Activated naive CD4-positive, alpha-beta T cell (primary cell): ENCODE data around the gene SGO2.
"Not testable (repeated sequence)": the region's sequence is repeated elsewhere in the genome, so short reads cannot be mapped to it uniquely, and the experiment has no call there.

Experiments used
- DNase-seq, 4 experiments: peaks; one replicate each; lab custom pipeline; 2025; lab: John Stamatoyannopoulos, UW

Gene SGO2

GRCh38 chr2:200515155-200515554, 10.9 kb upstream of the SGO2 start:
- no peak for DNase-seq

- DNase-seq = no peak
These were observed 2.8 kb upstream of the SGO2 start for GRCh38 chr2:200523158-200523557.

- DNase-seq = no peak
These were observed 2.4 kb upstream of the SGO2 start for GRCh38 chr2:200523604-200524003.

- no peak for DNase-seq
These were observed 941 bp upstream of the SGO2 start for GRCh38 chr2:200525066-200525465.

GRCh38 chr2:200525551-200525881, 491 bp upstream of the SGO2 start:
- DNase-seq = no peak

- no peak for DNase-seq
These were observed 2.2 kb downstream of the SGO2 start for GRCh38 chr2:200528228-200528627.

- DNase-seq = no peak
These were observed 7.7 kb downstream of the SGO2 start for GRCh38 chr2:200533754-200534153.

GRCh38 chr2:200534572-200534971, 8.6 kb downstream of the SGO2 start:
- no peak for DNase-seq

GRCh38 chr2:200538139-200538538, 12.1 kb downstream of the SGO2 start:
- DNase-seq = no peak

GRCh38 chr2:200540793-200541192, 14.8 kb downstream of the SGO2 start:
- no peak for DNase-seq

- not testable (repeated sequence) for DNase-seq
These were observed 40.6 kb downstream of the SGO2 start for GRCh38 chr2:200566596-200566995.

GRCh38 chr2:200567932-200568331, 41.9 kb downstream of the SGO2 start:
- DNase-seq = no peak

- no peak for DNase-seq
These were observed 50.0 kb downstream of the SGO2 start for GRCh38 chr2:200575957-200576356.

- DNase-seq = no peak
These were observed 51.0 kb downstream of the SGO2 start for GRCh38 chr2:200577027-200577426.

GRCh38 chr2:200578778-200579177, 52.8 kb downstream of the SGO2 start:
- DNase-seq = no peak

- DNase-seq = no peak
These were observed 58.6 kb downstream of the SGO2 start for GRCh38 chr2:200584639-200585038.

- DNase-seq = no peak
These were observed 59.3 kb downstream of the SGO2 start for GRCh38 chr2:200585340-200585729.

- peak in 1 of 4 experiments; percentile 9 for DNase-seq
These were observed 60.0 kb downstream of the SGO2 start, which contains the start of gene AOX1 for GRCh38 chr2:200585730-200586643. AOX1 (plus strand) TSS chr2:200586014; CDS start chr2:200586109, 95 bp downstream.

GRCh38 chr2:200586644-200586975, 60.6 kb downstream of the SGO2 start:
- no peak for DNase-seq

- no peak for DNase-seq
These were observed 61.1 kb downstream of the SGO2 start for GRCh38 chr2:200587007-200587616.

- no peak for DNase-seq
These were observed 62.2 kb downstream of the SGO2 start for GRCh38 chr2:200588076-200588678.

GRCh38 chr2:200590090-200590489, 64.1 kb downstream of the SGO2 start:
- no peak for DNase-seq

GRCh38 chr2:200591308-200591707, 65.3 kb downstream of the SGO2 start:
- no peak for DNase-seq
